ENCODE measurements around the gene OR9Q2. TPM values are rescaled to one million over a fixed set of nuclear protein-coding genes. Genes with fewer than 3 reads are reported as not detected.

OR9Q2 gene, protein sequence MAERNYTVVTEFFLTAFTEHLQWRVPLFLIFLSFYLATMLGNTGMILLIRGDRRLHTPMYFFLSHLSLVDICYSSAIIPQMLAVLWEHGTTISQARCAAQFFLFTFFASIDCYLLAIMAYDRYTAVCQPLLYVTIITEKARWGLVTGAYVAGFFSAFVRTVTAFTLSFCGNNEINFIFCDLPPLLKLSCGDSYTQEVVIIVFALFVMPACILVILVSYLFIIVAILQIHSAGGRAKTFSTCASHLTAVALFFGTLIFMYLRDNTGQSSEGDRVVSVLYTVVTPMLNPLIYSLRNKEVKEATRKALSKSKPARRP
- total RNA-seq (2016; rRNA removed; fragmentation: Illumina TruSeq; extraction: Trizol) (not detected in 2 replicates), polyA plus RNA-seq (2011; rRNA removed) (not detected in 2 replicates), polyA minus RNA-seq (2011; rRNA and poly(A)+ RNA removed; ENCODE audit: low replicate concordance) (0.18 TPM in 1 of 2 replicates, not detected in the other), Bru-seq, nascent RNA (percentile 18 among the genes with signal in this experiment), BruChase-seq, experiment 1, labeled RNA remaining after a 6-hour chase (percentile 13 among the genes with signal in this experiment), BruChase-seq, experiment 2, labeled RNA remaining after a 2-hour chase (percentile 12 among the genes with signal in this experiment)
- not detected in 2 replicates for total RNA-seq (2016; cell fraction: cytosol; rRNA removed; fragmentation: Illumina TruSeq; extraction: Trizol; ENCODE audit: low read depth)
- total RNA-seq (2016; cell fraction: insoluble cytoplasmic fraction; rRNA removed; fragmentation: Illumina TruSeq; extraction: Trizol): not detected in 2 replicates
- not detected in 2 replicates for total RNA-seq (2016; cell fraction: membrane; rRNA removed; fragmentation: Illumina TruSeq; extraction: Trizol)
- not detected in 2 replicates for total RNA-seq (2016; cell fraction: nucleus; rRNA removed; fragmentation: Illumina TruSeq; extraction: Trizol)
- not detected in 2 replicates for polyA plus RNA-seq (2011; cell fraction: cytosol; rRNA removed)
- polyA plus RNA-seq (2011; cell fraction: nucleus; rRNA removed): not detected in 2 replicates
- not detected in 2 replicates for polyA plus RNA-seq (2012)
- not detected in 2 replicates for polyA plus RNA-seq (2016; cell fraction: cytosol; fragmentation: Illumina TruSeq; extraction: Trizol; ENCODE audit: low read depth)
- polyA plus RNA-seq (2016; cell fraction: insoluble cytoplasmic fraction; fragmentation: Illumina TruSeq; extraction: Trizol; ENCODE audit: low read depth): not detected in 2 replicates
- polyA plus RNA-seq (2016; cell fraction: membrane; fragmentation: Illumina TruSeq; extraction: Trizol; ENCODE audit: low read depth): not detected in 2 replicates
- not detected in 2 replicates for polyA plus RNA-seq (2016; cell fraction: nucleus; fragmentation: Illumina TruSeq; extraction: Trizol; ENCODE audit: insufficient read depth, low read depth)
- polyA minus RNA-seq (2011; cell fraction: cytosol; rRNA and poly(A)+ RNA removed): not detected in 2 replicates
- 0.12 and 0.26 TPM in 2 replicates for polyA minus RNA-seq (2011; cell fraction: nucleus; rRNA and poly(A)+ RNA removed)
- long read RNA-seq, experiment 1: 0 reads
- long read RNA-seq, experiment 2: 0 reads

DNA sequence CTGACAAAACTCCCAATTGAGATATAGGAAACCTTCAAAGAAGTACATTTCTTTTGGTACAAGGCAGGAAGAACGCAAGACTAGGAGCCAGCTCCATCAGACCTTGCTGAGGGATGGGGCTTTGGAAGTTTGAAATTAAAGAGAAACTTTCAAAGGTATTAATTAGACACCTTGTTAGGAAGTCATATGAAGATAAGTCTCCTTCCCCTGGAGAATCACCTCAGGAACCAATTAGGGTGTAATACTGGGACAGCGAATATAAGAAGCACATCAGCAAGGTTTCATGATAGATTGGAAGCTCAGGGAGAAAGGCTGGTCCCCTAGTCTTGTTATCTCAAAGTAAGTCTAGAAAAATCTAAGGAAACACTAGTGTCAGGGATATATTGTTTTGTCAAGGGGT is at the start of gene OR9Q2:
Gene OR9Q2 (plus strand): TSS at position 301 of the 400 bp plus-strand sequence. CDS start 1,421 bp downstream, outside the sequence.
- FAIRE-seq (no peak), ATAC-seq (no peak), DNase-seq (ENCODE audit: low spot score) (no peak)
- intact Hi-C loops (cut with micrococcal nuclease; ENCODE audit: unreplicated experiment): no loop called here
- H3K4me3 ChIP-seq (replicated peaks in 1 of 3; ENCODE audit: insufficient read depth in 1 of 3, low read depth in 2 of 3, low read length in 3 of 3): no peak within 1 kb of the TSS
- no peaks in the 10 kb centered on the region for H3K79me2 ChIP-seq (ENCODE audit: insufficient read depth, low read length)
- no peaks in the 10 kb centered on the region for H4K20me1 ChIP-seq (ENCODE audit: insufficient read depth, low read length)
- peaks cover 0 to 1% of the 10 kb centered on the region in 2 experiments; a peak in 1 of 5 replicates for H3K27me3 ChIP-seq (ENCODE audit: control insufficient read depth in 1 of 2, insufficient read depth in 2 of 2, low read length in 2 of 2)
- CTCF ChIA-PET (ENCODE audit: low intra/inter-chr PET ratio, low total read pairs): no interaction called here
- POLR2A ChIA-PET: no interaction called here
- no peak within 1 kb of the TSS for H2AFZ ChIP-seq (ENCODE audit: low read length)
- H3K27ac ChIP-seq (ENCODE audit: extremely low read length, insufficient read depth, low read length): no peak within 1 kb of the TSS
- 64% methylated on average over 2 of the region's 2 CpGs for WGBS (ENCODE audit: low lambda C conversion rate)
- in situ Hi-C loops (cut with HindIII; ENCODE audit: extremely low pct_ligation_motif_present, low pct_unique_long_range_greater_than_20kb): no loop called here
- TF ChIP-seq HNRNPH1 (optimal IDR thresholded peaks at IDR 0.05; ENCODE audit: low read depth, low read length) (no peak), CBFB (CRISPR knock-in tag; IDR thresholded peaks at IDR 0.05) (no peak), ZNF121 (CRISPR knock-in tag; IDR thresholded peaks at IDR 0.05) (no peak), ZNF589 (CRISPR knock-in tag; conservative IDR thresholded peaks at IDR 0.05) (no peak), ZNF225 (CRISPR knock-in tag; IDR thresholded peaks at IDR 0.05) (no peak)
- TF ChIP-seq, protein P1, sequence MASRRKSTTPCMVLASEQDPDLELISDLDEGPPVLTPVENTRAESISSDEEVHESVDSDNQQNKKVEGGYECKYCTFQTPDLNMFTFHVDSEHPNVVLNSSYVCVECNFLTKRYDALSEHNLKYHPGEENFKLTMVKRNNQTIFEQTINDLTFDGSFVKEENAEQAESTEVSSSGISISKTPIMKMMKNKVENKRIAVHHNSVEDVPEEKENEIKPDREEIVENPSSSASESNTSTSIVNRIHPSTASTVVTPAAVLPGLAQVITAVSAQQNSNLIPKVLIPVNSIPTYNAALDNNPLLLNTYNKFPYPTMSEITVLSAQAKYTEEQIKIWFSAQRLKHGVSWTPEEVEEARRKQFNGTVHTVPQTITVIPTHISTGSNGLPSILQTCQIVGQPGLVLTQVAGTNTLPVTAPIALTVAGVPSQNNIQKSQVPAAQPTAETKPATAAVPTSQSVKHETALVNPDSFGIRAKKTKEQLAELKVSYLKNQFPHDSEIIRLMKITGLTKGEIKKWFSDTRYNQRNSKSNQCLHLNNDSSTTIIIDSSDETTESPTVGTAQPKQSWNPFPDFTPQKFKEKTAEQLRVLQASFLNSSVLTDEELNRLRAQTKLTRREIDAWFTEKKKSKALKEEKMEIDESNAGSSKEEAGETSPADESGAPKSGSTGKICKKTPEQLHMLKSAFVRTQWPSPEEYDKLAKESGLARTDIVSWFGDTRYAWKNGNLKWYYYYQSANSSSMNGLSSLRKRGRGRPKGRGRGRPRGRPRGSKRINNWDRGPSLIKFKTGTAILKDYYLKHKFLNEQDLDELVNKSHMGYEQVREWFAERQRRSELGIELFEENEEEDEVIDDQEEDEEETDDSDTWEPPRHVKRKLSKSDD (CRISPR knock-in tag; IDR thresholded peaks at IDR 0.05; ENCODE audit: low read depth): no peak
- TF ChIP-seq, protein P2, sequence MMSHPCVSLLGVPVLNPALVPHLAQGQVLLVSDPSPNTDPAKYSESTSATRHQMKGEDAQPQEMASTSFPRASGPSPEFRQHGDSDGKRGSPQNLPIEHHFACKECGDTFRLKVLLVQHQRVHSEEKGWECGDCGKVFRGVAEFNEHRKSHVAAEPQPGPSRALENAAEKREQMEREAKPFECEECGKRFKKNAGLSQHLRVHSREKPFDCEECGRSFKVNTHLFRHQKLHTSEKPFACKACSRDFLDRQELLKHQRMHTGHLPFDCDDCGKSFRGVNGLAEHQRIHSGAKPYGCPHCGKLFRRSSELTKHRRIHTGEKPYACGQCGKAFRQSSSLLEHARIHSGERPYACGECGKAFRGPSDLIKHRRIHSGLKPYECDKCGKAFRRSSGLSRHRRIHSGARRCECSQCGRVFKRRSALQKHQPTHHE (CRISPR knock-in tag; IDR thresholded peaks at IDR 0.05; ENCODE audit: borderline replicate concordance): no peak
- no peak within 1 kb of the TSS for H3K4me2 ChIP-seq (ENCODE audit: low read depth, low read length)
- no TSS peak for BruUV-seq (replicated peaks)
- no peaks in the 10 kb centered on the region for H3K9me3 ChIP-seq (ENCODE audit: low read length)
- no peaks in the 10 kb centered on the region for H3K36me3 ChIP-seq (replicated peaks in 1 of 2; ENCODE audit: control insufficient read depth in 1 of 2, insufficient read depth in 2 of 2, low read length in 2 of 2)
- peaks cover 19% of the 10 kb centered on the region for H3K4me1 ChIP-seq (ENCODE audit: insufficient read depth, low read length)
- H3K9ac ChIP-seq (ENCODE audit: insufficient read depth, low read depth, low read length): no peak within 1 kb of the TSS

Measured in HepG2 (cell line).